Measurements from ENCODE around the gene DLGAP1. TPM values are rescaled to one million over a fixed set of nuclear protein-coding genes. Genes with fewer than 3 reads are reported as not detected.

Gene DLGAP1
- total and polyA plus RNA-seq, 2 experiments from 2014 or later, result 0.13 to 0.22 TPM

- TF ChIP-seq EZH2 (IDR thresholded peaks at IDR 0.05; ENCODE audit: insufficient read depth, poor library complexity, severe bottlenecking), result no peak
- TF ChIP-seq EZH2phosphoT487 (IDR thresholded peaks at IDR 0.05; ENCODE audit: insufficient read depth, low read depth), result no peak
- Histone ChIP-seq H4K20me1 (ENCODE audit: insufficient read depth) (no peaks in the 10 kb centered on the region), H3K27me3 (replicated peaks; ENCODE audit: insufficient read depth) (no peaks in the 10 kb centered on the region), H3K9ac (no peak overlapping the region), H3K9me3 (ENCODE audit: low read depth) (no peaks in the 10 kb centered on the region), H3F3A (ENCODE audit: insufficient read depth) (no peaks in the 10 kb centered on the region), H3K36me3 (ENCODE audit: low read depth) (no peaks in the 10 kb centered on the region), H3K4me3 (no peak overlapping the region), H2AFZ (no peak overlapping the region), H3K9me2 (ENCODE audit: insufficient read depth) (no peaks in the 10 kb centered on the region), H3K27ac (no peak overlapping the region), H3K79me2 (ENCODE audit: insufficient read depth) (no peaks in the 10 kb centered on the region), H3K4me1 (ENCODE audit: insufficient read depth) (no peaks in the 10 kb centered on the region), H3K4me2 (ENCODE audit: unreplicated experiment) (no peak overlapping the region)
- in situ Hi-C loops (cut with MboI), result no loop called here
- WGBS, 2 experiments (ENCODE audit: low coverage in 1 of 2, low lambda C conversion rate in 2 of 2, missing lambda C conversion rate in 2 of 2), result 20 to 25% methylated on average over 5 of the region's 5 CpGs
- no peak for DNase-seq
Measured at GRCh38 chr18:4276953-4277585, 178.0 kb downstream of the DLGAP1 start.

- Histone ChIP-seq H3K9me2 (ENCODE audit: insufficient read depth) (no peaks in the 10 kb centered on the region), H3K9ac (no peak overlapping the region), H3K36me3 (ENCODE audit: low read depth) (no peaks in the 10 kb centered on the region), H3K79me2 (ENCODE audit: insufficient read depth) (no peaks in the 10 kb centered on the region), H2AFZ (no peak overlapping the region), H4K20me1 (ENCODE audit: insufficient read depth) (no peaks in the 10 kb centered on the region), H3K4me1 (ENCODE audit: insufficient read depth) (no peaks in the 10 kb centered on the region), H3K27ac (no peak overlapping the region), H3F3A (ENCODE audit: insufficient read depth) (no peaks in the 10 kb centered on the region), H3K9me3 (ENCODE audit: low read depth) (no peaks in the 10 kb centered on the region), H3K4me3 (no peak overlapping the region), H3K4me2 (ENCODE audit: unreplicated experiment) (no peak overlapping the region), H3K27me3 (replicated peaks; ENCODE audit: insufficient read depth) (no peaks in the 10 kb centered on the region)
- in situ Hi-C loops (cut with MboI), result no loop called here
- WGBS, 2 experiments (ENCODE audit: low coverage in 1 of 2, low lambda C conversion rate in 2 of 2, missing lambda C conversion rate in 2 of 2), result 62 to 69% methylated on average over 2 of the region's 2 CpGs
- no peak for DNase-seq
- no peak for TF ChIP-seq EZH2 (IDR thresholded peaks at IDR 0.05; ENCODE audit: insufficient read depth, poor library complexity, severe bottlenecking)
- TF ChIP-seq EZH2phosphoT487 (IDR thresholded peaks at IDR 0.05; ENCODE audit: insufficient read depth, low read depth), result no peak
Measured at GRCh38 chr18:4271952-4272351, 183.2 kb downstream of the DLGAP1 start.

- H3K79me2 ChIP-seq (ENCODE audit: insufficient read depth), result no peaks in the 10 kb centered on the region
- H3K4me2 ChIP-seq (ENCODE audit: unreplicated experiment), result no peak overlapping the region
- no peak for DNase-seq
- no peaks in the 10 kb centered on the region for H3K36me3 ChIP-seq (ENCODE audit: low read depth)
- no peaks in the 10 kb centered on the region for H3K9me3 ChIP-seq (ENCODE audit: low read depth)
- H3K4me3 ChIP-seq, result no peak overlapping the region
- H3K27me3 ChIP-seq (replicated peaks; ENCODE audit: insufficient read depth), result no peaks in the 10 kb centered on the region
- H3K27ac ChIP-seq, result no peak overlapping the region
- no peaks in the 10 kb centered on the region for H3K9me2 ChIP-seq (ENCODE audit: insufficient read depth)
- no peak overlapping the region for H2AFZ ChIP-seq
- H4K20me1 ChIP-seq (ENCODE audit: insufficient read depth), result no peaks in the 10 kb centered on the region
- no peak for TF ChIP-seq EZH2phosphoT487 (IDR thresholded peaks at IDR 0.05; ENCODE audit: insufficient read depth, low read depth)
- no peak for TF ChIP-seq EZH2 (IDR thresholded peaks at IDR 0.05; ENCODE audit: insufficient read depth, poor library complexity, severe bottlenecking)
- H3F3A ChIP-seq (ENCODE audit: insufficient read depth), result no peaks in the 10 kb centered on the region
- 5 to 19% methylated on average over 2 of the region's 2 CpGs for WGBS, 2 experiments (ENCODE audit: low coverage in 1 of 2, low lambda C conversion rate in 2 of 2, missing lambda C conversion rate in 2 of 2)
- H3K9ac ChIP-seq, result no peak overlapping the region
- in situ Hi-C loops (cut with MboI), result no loop called here
- H3K4me1 ChIP-seq (ENCODE audit: insufficient read depth), result no peaks in the 10 kb centered on the region
Measured at GRCh38 chr18:4270988-4271387, 184.1 kb downstream of the DLGAP1 start.

- H3K27me3 ChIP-seq (replicated peaks; ENCODE audit: insufficient read depth), result no peaks in the 10 kb centered on the region
- H3K36me3 ChIP-seq (ENCODE audit: low read depth), result no peaks in the 10 kb centered on the region
- DNase-seq, result no peak
- 7 to 16% methylated on average over 3 of the region's 3 CpGs for WGBS, 2 experiments (ENCODE audit: low coverage in 1 of 2, low lambda C conversion rate in 2 of 2, missing lambda C conversion rate in 2 of 2)
- H3K9me3 ChIP-seq (ENCODE audit: low read depth), result no peaks in the 10 kb centered on the region
- H3K4me3 ChIP-seq, result no peak overlapping the region
- no peak overlapping the region for H3K27ac ChIP-seq
- in situ Hi-C loops (cut with MboI), result no loop called here
- no peaks in the 10 kb centered on the region for H3K4me1 ChIP-seq (ENCODE audit: insufficient read depth)
- no peak overlapping the region for H3K4me2 ChIP-seq (ENCODE audit: unreplicated experiment)
- no peak for TF ChIP-seq EZH2phosphoT487 (IDR thresholded peaks at IDR 0.05; ENCODE audit: insufficient read depth, low read depth)
- no peak for TF ChIP-seq EZH2 (IDR thresholded peaks at IDR 0.05; ENCODE audit: insufficient read depth, poor library complexity, severe bottlenecking)
- H3K9ac ChIP-seq, result no peak overlapping the region
- no peak overlapping the region for H2AFZ ChIP-seq
- no peaks in the 10 kb centered on the region for H3K9me2 ChIP-seq (ENCODE audit: insufficient read depth)
- no peaks in the 10 kb centered on the region for H3F3A ChIP-seq (ENCODE audit: insufficient read depth)
- H4K20me1 ChIP-seq (ENCODE audit: insufficient read depth), result no peaks in the 10 kb centered on the region
- H3K79me2 ChIP-seq (ENCODE audit: insufficient read depth), result no peaks in the 10 kb centered on the region
Measured at GRCh38 chr18:4270016-4270415, 185.1 kb downstream of the DLGAP1 start.
